ENCODE measurements around the gene TTLL4. TPM values are rescaled to one million over a fixed set of nuclear protein-coding genes. Genes with fewer than 3 reads are reported as not detected.

Gene TTLL4
- total RNA-seq, 2 donors from 2014 or later, result 9.1 to 31.3 TPM

- Histone ChIP-seq H3K4me3 (no peak overlapping the region), H3K9me3 (no peaks in the 10 kb centered on the region), H3K27me3 (no peaks in the 10 kb centered on the region), H3K27ac (peak overlapping the region; percentile 32 to 67 (median 50)), H3K4me1 (peaks cover 5% of the 10 kb centered on the region), H3K36me3 (replicated peaks in 1 of 2; ENCODE audit: insufficient read depth in 1 of 2, low read depth in 2 of 2) (peaks cover 0 to 13% of the 10 kb centered on the region in 2 donors)
- intact Hi-C loops (cut with DNase I), result no loop called here
- TF ChIP-seq POLR2A (IDR thresholded peaks at IDR 0.05) (no peak), CTCF (IDR thresholded peaks at IDR 0.05) (no peak)
- ATAC-seq, result peak; percentile 84
- WGBS, 2 donors, result 66 to 74% methylated on average over 8 to 10 of the region's 10 CpGs
- DNase-seq, result peak; percentile 45 to 74 (median 66)
These were observed 35.2 kb downstream of the TTLL4 start for GRCh38 chr2:218745559-218746469.

- H3K4me3 ChIP-seq, result no peak overlapping the region
- DNase-seq (no peak), ATAC-seq (no peak)
- intact Hi-C loops (cut with DNase I), result no loop called here
- H3K27ac ChIP-seq, result peak overlapping the region in 2 of 4 donors; percentile 47 to 66
- H3K36me3 ChIP-seq (replicated peaks in 1 of 2; ENCODE audit: insufficient read depth in 1 of 2, low read depth in 2 of 2), result peaks cover 0 to 13% of the 10 kb centered on the region in 2 donors
- 94 to 100% methylated on average over 1 of the region's 1 CpG for WGBS, 2 donors
- H3K4me1 ChIP-seq, result peaks cover 5% of the 10 kb centered on the region
- TF ChIP-seq POLR2A (IDR thresholded peaks at IDR 0.05) (no peak), CTCF (IDR thresholded peaks at IDR 0.05) (no peak)
- H3K27me3 ChIP-seq, result no peaks in the 10 kb centered on the region
- H3K9me3 ChIP-seq, result no peaks in the 10 kb centered on the region
These were observed 35.8 kb downstream of the TTLL4 start for GRCh38 chr2:218746470-218746795.

- Histone ChIP-seq H3K27ac (no peak overlapping the region), H3K36me3 (replicated peaks in 1 of 2; ENCODE audit: insufficient read depth in 1 of 2, low read depth in 2 of 2) (peaks cover 0 to 13% of the 10 kb centered on the region in 2 donors), H3K4me3 (no peak overlapping the region), H3K9me3 (no peaks in the 10 kb centered on the region), H3K4me1 (peaks cover 5% of the 10 kb centered on the region), H3K27me3 (no peaks in the 10 kb centered on the region)
- no peak for DNase-seq
- intact Hi-C loops (cut with DNase I), result no loop called here
- TF ChIP-seq CTCF (IDR thresholded peaks at IDR 0.05) (no peak), POLR2A (IDR thresholded peaks at IDR 0.05) (no peak)
- 88 to 93% methylated on average over 10 of the region's 10 CpGs for WGBS, 2 donors
- no peak for ATAC-seq
These were observed 36.3 kb downstream of the TTLL4 start for GRCh38 chr2:218746960-218747359.

GRCh38 chr2:218748741-218749441, 38.3 kb downstream of the TTLL4 start:
- H3K36me3 ChIP-seq (replicated peaks in 1 of 2; ENCODE audit: insufficient read depth in 1 of 2, low read depth in 2 of 2), result peaks cover 0 to 18% of the 10 kb centered on the region in 2 donors
- no peak for TF ChIP-seq POLR2A (IDR thresholded peaks at IDR 0.05)
- TF ChIP-seq CTCF (IDR thresholded peaks at IDR 0.05), result no peak

More at GRCh38 chr2:218748741-218749441, 38.3 kb downstream of the TTLL4 start:
- DNase-seq (no peak), ATAC-seq (no peak)
- no peaks in the 10 kb centered on the region for H3K27me3 ChIP-seq
- intact Hi-C loops (cut with DNase I), result no loop called here
- no peak overlapping the region for H3K4me3 ChIP-seq
- WGBS, 2 donors, result 89 to 90% methylated on average over 8 of the region's 8 CpGs
- peaks cover 5% of the 10 kb centered on the region for H3K4me1 ChIP-seq
- no peak overlapping the region for H3K27ac ChIP-seq
- no peaks in the 10 kb centered on the region for H3K9me3 ChIP-seq

All from body of pancreas (tissue), 4 donors.